Lower leg skin (tissue), 4 donors: ENCODE results near the gene USP30. TPM values are rescaled to one million over a fixed set of nuclear protein-coding genes. Genes with fewer than 3 reads are reported as not detected.

Experiments used
- DNase-seq, 2 donors: peaks; one replicate each; pipeline ENCODE4 v3.0.0-alpha.2; 2019; ENCODE audit warnings: low spot score in 2 of 2
- H3K4me3 ChIP-seq: fragments of 200-600 bp; sonication (generic); 2 replicates; pipeline ENCODE4 v1.5.1; 2017; ENCODE audit warnings: mild to moderate bottlenecking, low read depth; ENCODE audit not compliant: poor library complexity, severe bottlenecking
- POLR2A ChIP-seq, 2 donors: fragments of 450-650 bp; IDR thresholded peaks; one replicate each; pipeline ENCODE4 v1.6.1; 2016 to 2017; ENCODE audit warnings: antibody characterized with exemption in 2 of 2, mild to moderate bottlenecking in 1 of 2, moderate library complexity in 1 of 2
- WGBS, 2 donors: methylation state at CpG; one replicate each; pipeline ENCODE4 v1.1.5; 2018; 5-methylcytosine and 5-hydroxymethylcytosine counted together
- intact Hi-C: fragments of 100-400 bp; cut with DNase I; formaldehyde crosslinking; loops from one replicate; pipeline ENCODE4 v1.15.0; 2023; ENCODE audit warnings: low total_unique reads
- total RNA-seq, 4 donors: library from RNA; depleted of rRNA; stranded (reverse); fragments of >200 nt; gene quantifications; one replicate each; pipeline ENCODE4 v1.1.0, GENCODE V29; 2016
- TF ChIP-seq, protein P1 (sequence below), 3 donors: fragments of 450-650 bp; IDR thresholded peaks; one replicate each; pipeline ENCODE4 v1.5.1; 2016; ENCODE audit warnings: antibody characterized with exemption in 3 of 3, mild to moderate bottlenecking in 3 of 3, moderate library complexity in 2 of 3

USP30 gene
- total RNA-seq, 4 donors from 2014 or later, result 11.5 to 29.5 (median 22.2) TPM

GRCh38 chr12:109098183-109098604 lies 45.8 kb downstream of the USP30 start:
- TF ChIP-seq, protein P1, sequence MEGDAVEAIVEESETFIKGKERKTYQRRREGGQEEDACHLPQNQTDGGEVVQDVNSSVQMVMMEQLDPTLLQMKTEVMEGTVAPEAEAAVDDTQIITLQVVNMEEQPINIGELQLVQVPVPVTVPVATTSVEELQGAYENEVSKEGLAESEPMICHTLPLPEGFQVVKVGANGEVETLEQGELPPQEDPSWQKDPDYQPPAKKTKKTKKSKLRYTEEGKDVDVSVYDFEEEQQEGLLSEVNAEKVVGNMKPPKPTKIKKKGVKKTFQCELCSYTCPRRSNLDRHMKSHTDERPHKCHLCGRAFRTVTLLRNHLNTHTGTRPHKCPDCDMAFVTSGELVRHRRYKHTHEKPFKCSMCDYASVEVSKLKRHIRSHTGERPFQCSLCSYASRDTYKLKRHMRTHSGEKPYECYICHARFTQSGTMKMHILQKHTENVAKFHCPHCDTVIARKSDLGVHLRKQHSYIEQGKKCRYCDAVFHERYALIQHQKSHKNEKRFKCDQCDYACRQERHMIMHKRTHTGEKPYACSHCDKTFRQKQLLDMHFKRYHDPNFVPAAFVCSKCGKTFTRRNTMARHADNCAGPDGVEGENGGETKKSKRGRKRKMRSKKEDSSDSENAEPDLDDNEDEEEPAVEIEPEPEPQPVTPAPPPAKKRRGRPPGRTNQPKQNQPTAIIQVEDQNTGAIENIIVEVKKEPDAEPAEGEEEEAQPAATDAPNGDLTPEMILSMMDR (IDR thresholded peaks at IDR 0.05), result no peak
- TF ChIP-seq POLR2A (IDR thresholded peaks at IDR 0.05), result no peak
- intact Hi-C loops, result loop anchor here (10.0 kb wide), 1 partner anchor 533 kb away; the partner anchor contains the start of genes ISCU and SART3
- peak; percentile 55 to 91 for DNase-seq
- H3K4me3 ChIP-seq, result peak overlapping the region; percentile 70
- 0 to 1% methylated on average over 22 to 25 of the region's 32 CpGs for WGBS, 2 donors

GRCh38 chr12:109098651-109099050 lies 46.3 kb downstream of the USP30 start:
- H3K4me3 ChIP-seq, result peak overlapping the region; percentile 70
- 1 to 4% methylated on average over 8 of the region's 8 CpGs for WGBS, 2 donors
- no peak for DNase-seq
- intact Hi-C loops, result loop anchor here (10.0 kb wide), 1 partner anchor 534 kb away; the partner anchor contains the start of genes ISCU and SART3
- TF ChIP-seq, protein P1 (IDR thresholded peaks at IDR 0.05), result no peak

- DNase-seq, result peak in 1 of 2 donors; percentile 75
- 76 to 78% methylated on average over 12 of the region's 12 CpGs for WGBS, 2 donors
- intact Hi-C loops, result loop anchor here (10.0 kb wide), 1 partner anchor 535 kb away; the partner anchor contains the start of genes ISCU and SART3
- no peak overlapping the region for H3K4me3 ChIP-seq
- TF ChIP-seq, protein P1 (IDR thresholded peaks at IDR 0.05), result no peak
Observed at GRCh38 chr12:109099431-109100020, 47.1 kb downstream of the USP30 start.

DNA sequence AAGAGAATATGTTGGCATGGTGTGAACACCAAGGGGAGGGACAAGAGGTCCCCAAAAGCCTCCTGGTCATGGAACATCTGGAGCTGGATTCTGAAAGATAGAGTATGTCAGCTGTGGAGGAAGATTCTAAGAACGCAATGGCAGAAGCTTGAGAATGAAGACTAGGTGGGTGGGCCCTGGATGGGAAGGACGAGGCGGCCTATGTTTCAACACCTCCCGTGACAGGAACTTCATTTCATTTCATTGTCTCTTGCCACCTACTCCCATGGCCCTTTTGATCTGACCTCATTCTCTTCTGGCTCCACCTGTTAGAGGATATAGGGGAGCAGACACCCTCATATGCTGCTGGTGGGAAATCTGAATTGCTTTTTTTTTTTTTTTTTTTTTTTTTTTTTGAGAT lies 48.4 kb downstream of the USP30 start:
- no peak for TF ChIP-seq POLR2A (IDR thresholded peaks at IDR 0.05)
- TF ChIP-seq, protein P1 (IDR thresholded peaks at IDR 0.05), result no peak
- H3K4me3 ChIP-seq, result no peak overlapping the region
- 86 to 92% methylated on average over 4 of the region's 4 CpGs for WGBS, 2 donors
- DNase-seq, result no peak
- intact Hi-C loops, result no loop called here

GRCh38 chr12:109102491-109102890 lies 50.1 kb downstream of the USP30 start:
- intact Hi-C loops, result no loop called here
- DNase-seq, result peak in 1 of 2 donors; percentile 9
- 72 to 80% methylated on average over 3 of the region's 3 CpGs for WGBS, 2 donors
- H3K4me3 ChIP-seq, result no peak overlapping the region
- TF ChIP-seq, protein P1 (IDR thresholded peaks at IDR 0.05), result no peak
- TF ChIP-seq POLR2A (IDR thresholded peaks at IDR 0.05), result no peak

GRCh38 chr12:109105176-109105575 lies 52.8 kb downstream of the USP30 start:
- H3K4me3 ChIP-seq, result no peak overlapping the region
- DNase-seq, result no peak
- 94 to 95% methylated on average over 5 of the region's 5 CpGs for WGBS, 2 donors
- TF ChIP-seq, protein P1 (IDR thresholded peaks at IDR 0.05), result no peak
- TF ChIP-seq POLR2A (IDR thresholded peaks at IDR 0.05), result no peak
- intact Hi-C loops, result no loop called here
